Neuronal stem cell (in vitro differentiated cells): ENCODE results near the gene SPOCD1.

Experiments used
- DNase-seq: peaks from one replicate; pipeline ENCODE4 v3.0.0-alpha.2; 2013; ENCODE audit warnings: low spot score
- H2AFZ ChIP-seq: one replicate; pipeline ENCODE4 v1.6.1; 2013; ENCODE audit warnings: mild to moderate bottlenecking, low read length, inconsistent platforms
- H2AK5ac ChIP-seq: 2 replicates; pipeline ENCODE4 v1.6.1; 2013; ENCODE audit warnings: low read depth, mild to moderate bottlenecking, inconsistent platforms, low read length, moderate library complexity, mixed read lengths
- H2BK120ac ChIP-seq: 2 replicates; pipeline ENCODE4 v1.6.1; 2013; ENCODE audit warnings: low read depth, mild to moderate bottlenecking, inconsistent platforms, low read length, moderate library complexity, mixed read lengths
- H2BK12ac ChIP-seq: one replicate; pipeline ENCODE4 v1.6.1; 2013; ENCODE audit warnings: low read length, inconsistent platforms
- H2BK15ac ChIP-seq: 2 replicates; pipeline ENCODE4 v1.6.1; 2013; ENCODE audit warnings: mild to moderate bottlenecking, low read length, inconsistent platforms, mixed read lengths
- H2BK5ac ChIP-seq: one replicate; pipeline ENCODE4 v1.6.1; 2013; ENCODE audit warnings: inconsistent platforms, mild to moderate bottlenecking, low read length, moderate library complexity
- H3K14ac ChIP-seq: one replicate; pipeline ENCODE4 v1.6.1; 2013; ENCODE audit warnings: low read length, inconsistent platforms
- H3K18ac ChIP-seq: 2 replicates; pipeline ENCODE4 v1.6.1; 2013; ENCODE audit warnings: low read length, inconsistent platforms
- H3K23ac ChIP-seq: 2 replicates; pipeline ENCODE4 v1.6.1; 2013; ENCODE audit warnings: low read depth, mild to moderate bottlenecking, mixed read lengths, low read length, inconsistent platforms; ENCODE audit not compliant: poor library complexity
- H3K27ac ChIP-seq: replicated peaks from 3 replicates; pipeline ENCODE4 v1.5.1; 2013; ENCODE audit warnings: low read length, inconsistent platforms
- H3K27me3 ChIP-seq, 3 experiments: 2 replicates each; pipeline ENCODE4 v1.6.1; 2013; ENCODE audit warnings: low read length in 3 of 3, mild to moderate bottlenecking in 2 of 3, inconsistent platforms in 1 of 3, low read depth in 1 of 3, mixed read lengths in 1 of 3, moderate library complexity in 1 of 3; ENCODE audit not compliant: control insufficient read depth in 3 of 3, insufficient read depth in 3 of 3
- H3K36me3 ChIP-seq, 2 donors: replicated peaks in 1 of 2; 2 replicates each; pipeline ENCODE4 v1.6.1; 2013; ENCODE audit warnings: low read length in 2 of 2; ENCODE audit not compliant: control insufficient read depth in 2 of 2, insufficient read depth in 2 of 2
- H3K4ac ChIP-seq: 2 replicates; pipeline ENCODE4 v1.6.1; 2013; ENCODE audit warnings: inconsistent platforms, mild to moderate bottlenecking, low read length, moderate library complexity
- H3K4me1 ChIP-seq, 2 donors: 1 replicate in 1 of 2; 2 replicates in 1 of 2; pipeline ENCODE4 v1.6.1; 2013; ENCODE audit warnings: low read length in 2 of 2, low read depth in 1 of 2; ENCODE audit not compliant: control insufficient read depth in 2 of 2, insufficient read depth in 1 of 2
- H3K4me2 ChIP-seq: one replicate; pipeline ENCODE4 v1.6.1; 2013; ENCODE audit warnings: mild to moderate bottlenecking, low read length, inconsistent platforms; ENCODE audit not compliant: insufficient read depth, poor library complexity, severe bottlenecking
- H3K4me3 ChIP-seq, 2 donors: 2 replicates each; pipeline ENCODE4 v1.5.1; 2013; ENCODE audit warnings: low read length in 2 of 2, mild to moderate bottlenecking in 2 of 2, inconsistent platforms in 1 of 2, moderate library complexity in 1 of 2
- H3K79me1 ChIP-seq: one replicate; pipeline ENCODE4 v1.6.1; 2013; ENCODE audit warnings: low read depth, mild to moderate bottlenecking, inconsistent platforms, low read length, moderate library complexity
- H3K9ac ChIP-seq: one replicate; pipeline ENCODE4 v1.6.1; 2013; ENCODE audit warnings: mild to moderate bottlenecking, low read depth, low read length, inconsistent platforms; ENCODE audit not compliant: poor library complexity
- H3K9me3 ChIP-seq, 2 donors: replicated peaks in 1 of 2; 2 replicates each; pipeline versions ENCODE3 to v1.6.1; 2013; ENCODE audit warnings: low read length in 2 of 2, mild to moderate bottlenecking in 2 of 2, inconsistent platforms in 1 of 2, low read depth in 1 of 2, mixed read lengths in 1 of 2, moderate library complexity in 1 of 2; ENCODE audit not compliant: control insufficient read depth in 2 of 2, insufficient read depth in 1 of 2
- H4K8ac ChIP-seq: one replicate; pipeline ENCODE4 v1.6.1; 2013; ENCODE audit warnings: low read depth, mild to moderate bottlenecking, inconsistent platforms, low read length, moderate library complexity
- H4K91ac ChIP-seq: one replicate; pipeline ENCODE4 v1.6.1; 2013; ENCODE audit warnings: low read length, low read depth, mild to moderate bottlenecking, inconsistent platforms; ENCODE audit not compliant: poor library complexity
- WGBS, 2 donors: extraction: QIAGEN DNeasy Blood & Tissue Kit; methylation state at CpG; one replicate each; pipeline ENCODE4 v1.1.7; 2013; ENCODE audit warnings: missing lambda C conversion rate in 2 of 2, mixed read lengths in 1 of 2; ENCODE audit not compliant: insufficient read length in 2 of 2, insufficient replicate concordance in 1 of 2; ENCODE audit errors: extremely low coverage in 2 of 2; 5-methylcytosine and 5-hydroxymethylcytosine counted together

The SPOCD1 gene

GRCh38 chr1:31751822-31752241 lies 64.0 kb downstream of the SPOCD1 start:
- no CpG with 5 or more reads among the region's 5 CpGs for WGBS, 2 donors
- Histone ChIP-seq H2AK5ac (no peak overlapping the region), H2BK12ac (no peak overlapping the region), H4K8ac (no peak overlapping the region), H2BK15ac (no peak overlapping the region), H3K23ac (no peak overlapping the region), H3K4me1 (peaks cover 5 to 10% of the 10 kb centered on the region in 2 donors), H3K36me3 (peaks cover 0 to 2% of the 10 kb centered on the region in 2 donors), H2BK5ac (no peak overlapping the region), H3K9ac (no peak overlapping the region), H3K27me3 (no peaks in the 10 kb centered on the region), H3K4me3 (no peak overlapping the region), H2BK120ac (no peak overlapping the region), H3K4me2 (no peak overlapping the region), H3K18ac (no peak overlapping the region), H3K9me3 (no peaks in the 10 kb centered on the region), H3K27ac (no peak overlapping the region), H2AFZ (peak overlapping the region; percentile 52), H3K14ac (no peak overlapping the region), H4K91ac (no peak overlapping the region), H3K4ac (no peak overlapping the region), H3K79me1 (no peaks in the 10 kb centered on the region)
- DNase-seq = no peak

DNA sequence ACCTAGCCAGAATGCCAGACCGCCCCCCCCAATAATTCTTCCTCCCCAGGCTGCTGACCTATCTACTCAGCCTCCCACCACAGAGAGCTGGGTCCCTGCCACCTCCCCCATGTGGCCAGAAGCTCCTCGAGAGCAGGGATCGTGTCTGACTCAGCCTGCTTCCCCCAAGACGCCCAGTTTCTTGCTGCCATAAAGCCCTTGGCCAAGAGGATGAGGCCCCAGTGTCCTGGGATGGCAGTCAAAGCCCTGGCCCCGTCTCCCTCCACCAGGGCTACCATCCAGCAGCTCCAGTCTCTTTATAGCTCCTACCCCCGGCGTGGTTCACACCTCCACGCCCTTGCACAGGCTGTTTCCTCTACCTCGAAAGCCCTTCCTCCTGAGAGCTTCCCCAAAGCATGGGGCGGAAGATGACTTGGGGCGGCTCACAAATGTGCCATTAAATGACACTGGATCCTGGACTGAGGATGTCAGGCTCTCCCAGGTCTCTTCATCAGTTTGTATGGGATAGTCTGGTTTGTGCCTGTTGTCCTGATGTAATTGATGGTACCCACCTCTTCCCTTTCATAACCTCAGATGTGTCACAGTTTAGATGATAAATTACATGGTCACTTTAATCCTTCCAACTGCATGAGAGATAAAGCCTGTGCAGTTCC lies 64.8 kb downstream of the SPOCD1 start:
- H3K4me3 ChIP-seq = no peak overlapping the region
- WGBS, 2 donors = no CpG with 5 or more reads among the region's 11 CpGs

DNA sequence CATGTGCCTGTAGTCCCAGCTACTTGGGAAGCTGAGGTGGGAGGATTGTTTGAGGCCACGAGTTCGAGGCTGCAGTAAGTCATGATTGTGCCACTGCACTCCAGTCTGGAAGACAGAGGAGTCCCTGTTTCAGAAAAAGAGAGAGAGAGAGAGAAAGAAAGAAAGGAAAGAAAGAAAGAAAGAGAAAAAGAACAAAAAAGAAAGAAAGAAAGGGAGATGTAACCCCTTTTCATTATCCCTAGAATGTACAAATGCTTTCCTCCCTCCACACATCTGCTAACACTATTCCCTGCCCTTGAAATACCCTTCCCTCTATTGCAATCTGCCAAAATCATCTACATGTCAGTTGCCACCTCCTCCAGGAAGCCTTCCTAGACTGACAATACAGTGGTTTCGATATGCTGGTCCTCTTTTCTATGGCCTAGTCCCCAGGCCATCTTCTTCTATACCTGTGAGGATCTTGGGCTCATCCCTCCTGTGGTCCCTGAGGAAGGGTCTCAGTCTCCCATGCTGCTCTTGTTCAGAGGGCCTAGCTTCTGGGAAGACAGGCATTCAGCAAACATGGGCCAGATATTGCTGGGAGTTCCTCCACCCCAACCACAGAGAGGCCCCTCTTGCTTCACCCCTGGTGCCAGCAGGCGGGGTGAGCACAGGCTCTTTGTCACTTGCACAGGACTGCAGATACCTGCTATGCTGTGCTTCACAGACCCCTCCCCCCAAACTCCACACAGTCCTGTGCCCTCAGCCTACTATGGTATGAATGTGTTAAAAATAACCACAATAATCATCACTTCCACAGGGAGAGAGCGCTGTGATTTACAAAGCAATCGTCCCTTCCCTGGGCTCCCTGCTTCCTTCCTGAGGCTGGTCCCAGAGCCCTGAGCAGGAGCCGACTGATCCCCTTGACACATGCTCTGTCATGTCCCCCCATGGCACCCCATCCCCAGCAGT lies 65.8 kb downstream of the SPOCD1 start:
- Histone ChIP-seq H2AK5ac (peak overlapping the region; percentile 24), H3K27me3 (no peaks in the 10 kb centered on the region), H3K4me3 (no peak overlapping the region), H2AFZ (no peak overlapping the region), H3K4me1 (peaks cover 10 to 19% of the 10 kb centered on the region in 2 donors), H2BK15ac (no peak overlapping the region), H4K8ac (no peak overlapping the region), H3K27ac (no peak overlapping the region), H2BK12ac (no peak overlapping the region), H3K18ac (no peak overlapping the region), H3K9me3 (no peaks in the 10 kb centered on the region), H3K14ac (peak overlapping the region; percentile 27), H3K9ac (no peak overlapping the region), H4K91ac (no peak overlapping the region), H3K36me3 (no peaks in the 10 kb centered on the region), H3K23ac (no peak overlapping the region), H2BK5ac (no peak overlapping the region), H3K4me2 (no peak overlapping the region), H3K79me1 (no peaks in the 10 kb centered on the region), H3K4ac (no peak overlapping the region), H2BK120ac (no peak overlapping the region)
- no CpG with 5 or more reads among the region's 7 CpGs for WGBS, 2 donors
- DNase-seq = no peak

More for the DNA sequence above, 64.8 kb downstream of the SPOCD1 start:
- Histone ChIP-seq H3K14ac (no peak overlapping the region), H2BK15ac (no peak overlapping the region), H3K36me3 (peaks cover 0 to 2% of the 10 kb centered on the region in 2 donors), H3K23ac (no peak overlapping the region), H3K79me1 (no peaks in the 10 kb centered on the region), H3K4me2 (no peak overlapping the region), H3K18ac (no peak overlapping the region), H3K4me1 (peaks cover 10 to 13% of the 10 kb centered on the region in 2 donors), H3K27ac (no peak overlapping the region), H3K9me3 (no peaks in the 10 kb centered on the region), H3K9ac (no peak overlapping the region), H4K8ac (no peak overlapping the region), H2AFZ (no peak overlapping the region), H2BK5ac (no peak overlapping the region), H2AK5ac (no peak overlapping the region), H2BK120ac (no peak overlapping the region), H4K91ac (no peak overlapping the region), H3K4ac (no peak overlapping the region), H2BK12ac (no peak overlapping the region), H3K27me3 (no peaks in the 10 kb centered on the region)
- no peak for DNase-seq

GRCh38 chr1:31748365-31748764 lies 67.5 kb downstream of the SPOCD1 start:
- peak overlapping the region; percentile 8 for H3K9ac ChIP-seq
- H2AK5ac ChIP-seq = peak overlapping the region; percentile 9
- no peak overlapping the region for H3K4ac ChIP-seq
- no peak overlapping the region for H2BK5ac ChIP-seq
- H2AFZ ChIP-seq = no peak overlapping the region
- peaks cover 11 to 19% of the 10 kb centered on the region in 2 donors for H3K4me1 ChIP-seq
- no peak for DNase-seq
- H4K91ac ChIP-seq = no peak overlapping the region
- H3K9me3 ChIP-seq = no peaks in the 10 kb centered on the region
- H3K79me1 ChIP-seq = peaks cover 5% of the 10 kb centered on the region
- H3K27ac ChIP-seq = no peak overlapping the region
- no peak overlapping the region for H2BK12ac ChIP-seq
- no peaks in the 10 kb centered on the region for H3K27me3 ChIP-seq
- H3K14ac ChIP-seq = no peak overlapping the region
- no CpG with 5 or more reads among the region's 4 CpGs for WGBS, 2 donors
- H4K8ac ChIP-seq = no peak overlapping the region
- H3K18ac ChIP-seq = no peak overlapping the region
- H3K4me3 ChIP-seq = no peak overlapping the region
- no peak overlapping the region for H2BK15ac ChIP-seq
- peaks cover 0 to 6% of the 10 kb centered on the region in 2 donors for H3K36me3 ChIP-seq
- no peak overlapping the region for H3K4me2 ChIP-seq
- H3K23ac ChIP-seq = peak overlapping the region; percentile 29
- H2BK120ac ChIP-seq = peak overlapping the region; percentile 11
